SU-DHL-6 (cell line): ENCODE results near the gene MRPS34.

Experiments used
- H2AFZ ChIP-seq: fragments of 200-600 bp; sonication (generic); 2 replicates; pipeline ENCODE4 v1.6.1; 2014; ENCODE audit warnings: low read depth, mild to moderate bottlenecking, moderate library complexity, mixed read lengths, antibody characterized with exemption, low read length; ENCODE audit not compliant: severe bottlenecking
- H3F3A ChIP-seq: fragments of 200-600 bp; shearing (Covaris generic); 2 replicates; pipeline ENCODE4 v1.6.0; 2016; ENCODE audit warnings: antibody characterized with exemption, mild to moderate bottlenecking; ENCODE audit not compliant: insufficient read depth
- H3K27ac ChIP-seq: fragments of 200-600 bp; sonication (generic); 2 replicates; pipeline ENCODE4 v1.5.1; 2016; ENCODE audit warnings: low read depth, mild to moderate bottlenecking, low read length, moderate library complexity, mixed read lengths
- H3K27me3 ChIP-seq: fragments of 200-600 bp; sonication (generic), shearing (Covaris generic); 2 replicates; pipeline ENCODE4 v1.6.0; 2014; ENCODE audit warnings: mild to moderate bottlenecking, low read length
- H3K36me3 ChIP-seq: fragments of 200-600 bp; sonication (generic); 2 replicates; pipeline ENCODE4 v1.6.1; 2014; ENCODE audit warnings: mild to moderate bottlenecking, low read length, mixed read lengths
- H3K4me2 ChIP-seq: fragments of 300-600, 200-600 bp; shearing (Covaris generic), sonication (generic); 2 replicates; pipeline ENCODE4 v1.6.0; 2014; ENCODE audit warnings: low read length, low read depth, mild to moderate bottlenecking; ENCODE audit not compliant: poor library complexity, severe bottlenecking
- H3K4me3 ChIP-seq: fragments of 200-600 bp; sonication (generic); 2 replicates; pipeline ENCODE4 v1.5.1; 2014; ENCODE audit warnings: antibody characterized with exemption, low read length, mild to moderate bottlenecking, mixed read lengths; ENCODE audit not compliant: insufficient read depth, poor library complexity, severe bottlenecking
- H3K79me2 ChIP-seq: fragments of 200-600 bp; sonication (generic); 2 replicates; pipeline ENCODE4 v1.6.1; 2014; ENCODE audit warnings: mild to moderate bottlenecking, low read length, moderate library complexity; ENCODE audit not compliant: insufficient read depth
- H3K9ac ChIP-seq: fragments of 200-600 bp; sonication (generic); 2 replicates; pipeline ENCODE4 v1.7.0; 2014; ENCODE audit warnings: mild to moderate bottlenecking, low read length
- H3K9me2 ChIP-seq: fragments of 200-600 bp; sonication (generic); replicated peaks from 2 replicates; pipeline ENCODE4 v1.6.1; 2014; ENCODE audit warnings: low read length; ENCODE audit not compliant: insufficient read depth
- H3K9me3 ChIP-seq: fragments of 200-600 bp; sonication (generic); 2 replicates; pipeline ENCODE4 v1.6.1; 2014; ENCODE audit warnings: low read length, mixed read lengths; ENCODE audit not compliant: insufficient read depth
- H4K20me1 ChIP-seq: fragments of 200-600 bp; sonication (generic); 2 replicates; pipeline ENCODE4 v1.6.1; 2014; ENCODE audit warnings: low read depth, mild to moderate bottlenecking, antibody characterized with exemption, low read length, moderate library complexity, mixed read lengths
- EZH2phosphoT487 ChIP-seq: fragments of 200-600 bp; sonication (generic), shearing (Covaris generic); conservative IDR thresholded peaks from 2 replicates; pipeline ENCODE4 v1.6.1; 2018; ENCODE audit warnings: mild to moderate bottlenecking, antibody characterized with exemption, low read length, moderate library complexity, mixed read lengths
- TF ChIP-seq, protein P1 (sequence below): fragments of 200-600 bp; sonication (generic); IDR thresholded peaks from one replicate; pipeline ENCODE4 v1.5.1; 2017; ENCODE audit warnings: antibody characterized with exemption, mild to moderate bottlenecking, low read length, moderate library complexity; ENCODE audit not compliant: insufficient read depth, poor library complexity, severe bottlenecking

The MRPS34 gene

DNA sequence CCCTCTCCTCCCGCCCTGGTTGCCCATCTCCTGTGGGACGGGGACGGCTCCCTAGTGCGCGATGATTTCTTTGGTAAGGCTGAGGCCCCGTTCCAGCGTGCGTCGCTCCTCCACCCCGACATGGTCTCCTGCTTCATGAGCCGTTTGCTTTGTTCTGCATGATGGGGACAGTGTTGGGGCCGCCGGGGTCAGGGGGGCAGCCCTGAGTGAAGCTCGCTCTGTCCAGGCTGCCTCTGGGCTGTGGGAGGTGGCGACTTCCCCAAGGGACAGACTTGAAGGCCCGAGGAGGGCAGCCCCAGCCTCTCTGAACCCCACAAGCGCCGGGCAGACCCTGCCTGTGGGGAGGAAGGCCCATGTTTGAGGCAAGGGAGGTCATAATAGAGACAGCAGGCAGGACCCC is 14.0 kb downstream of the MRPS34 start:
- Histone ChIP-seq H3K9me2 (no peaks in the 10 kb centered on the region), H3F3A (no peaks in the 10 kb centered on the region), H4K20me1 (no peaks in the 10 kb centered on the region), H3K79me2 (no peaks in the 10 kb centered on the region), H3K27ac (no peak overlapping the region), H2AFZ (no peak overlapping the region), H3K27me3 (no peaks in the 10 kb centered on the region), H3K4me3 (no peak overlapping the region), H3K9me3 (no peaks in the 10 kb centered on the region), H3K9ac (no peak overlapping the region), H3K36me3 (no peaks in the 10 kb centered on the region), H3K4me2 (no peak overlapping the region)
- TF ChIP-seq, protein P1, sequence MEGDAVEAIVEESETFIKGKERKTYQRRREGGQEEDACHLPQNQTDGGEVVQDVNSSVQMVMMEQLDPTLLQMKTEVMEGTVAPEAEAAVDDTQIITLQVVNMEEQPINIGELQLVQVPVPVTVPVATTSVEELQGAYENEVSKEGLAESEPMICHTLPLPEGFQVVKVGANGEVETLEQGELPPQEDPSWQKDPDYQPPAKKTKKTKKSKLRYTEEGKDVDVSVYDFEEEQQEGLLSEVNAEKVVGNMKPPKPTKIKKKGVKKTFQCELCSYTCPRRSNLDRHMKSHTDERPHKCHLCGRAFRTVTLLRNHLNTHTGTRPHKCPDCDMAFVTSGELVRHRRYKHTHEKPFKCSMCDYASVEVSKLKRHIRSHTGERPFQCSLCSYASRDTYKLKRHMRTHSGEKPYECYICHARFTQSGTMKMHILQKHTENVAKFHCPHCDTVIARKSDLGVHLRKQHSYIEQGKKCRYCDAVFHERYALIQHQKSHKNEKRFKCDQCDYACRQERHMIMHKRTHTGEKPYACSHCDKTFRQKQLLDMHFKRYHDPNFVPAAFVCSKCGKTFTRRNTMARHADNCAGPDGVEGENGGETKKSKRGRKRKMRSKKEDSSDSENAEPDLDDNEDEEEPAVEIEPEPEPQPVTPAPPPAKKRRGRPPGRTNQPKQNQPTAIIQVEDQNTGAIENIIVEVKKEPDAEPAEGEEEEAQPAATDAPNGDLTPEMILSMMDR, result no peak
- no peak for TF ChIP-seq EZH2phosphoT487

DNA sequence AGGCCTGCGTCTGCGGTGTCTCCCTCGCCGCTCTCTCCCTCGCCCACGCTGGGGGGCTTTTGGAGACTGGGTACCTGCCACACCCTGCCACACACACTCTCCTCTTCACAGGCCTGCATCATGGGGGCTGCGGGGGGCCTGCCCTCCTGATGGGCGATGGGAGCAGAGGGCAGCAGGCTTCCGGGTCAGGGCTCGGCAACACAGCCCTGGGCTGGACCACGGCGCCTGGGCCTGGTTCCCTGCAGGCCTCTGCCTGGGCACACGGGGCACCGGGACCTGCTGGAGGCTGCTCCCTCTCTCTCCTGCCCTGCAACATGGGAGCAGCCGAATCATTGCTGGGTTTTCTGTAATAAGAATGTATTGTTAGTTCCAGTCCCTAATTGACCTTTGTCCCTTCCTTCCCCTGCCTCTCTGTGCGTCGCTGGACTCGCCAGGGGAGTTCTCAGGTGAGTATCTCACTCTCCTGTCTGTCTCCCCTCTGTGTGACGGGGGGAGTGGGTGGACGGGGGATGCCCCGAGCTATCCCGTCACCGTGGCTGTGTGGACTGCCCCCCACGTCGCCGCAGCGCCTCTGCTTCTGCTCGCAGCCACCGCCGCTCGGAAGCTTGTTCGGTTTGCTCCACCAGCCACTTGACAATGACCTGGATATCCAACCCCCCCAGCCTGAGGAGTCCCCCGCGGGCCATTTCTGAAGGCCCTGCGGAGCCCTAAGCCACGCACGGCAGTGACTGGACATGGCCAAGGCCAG is 15.0 kb downstream of the MRPS34 start:
- no peaks in the 10 kb centered on the region for H4K20me1 ChIP-seq
- H3K9me2 ChIP-seq, result no peaks in the 10 kb centered on the region
- H3F3A ChIP-seq, result no peaks in the 10 kb centered on the region
- no peak overlapping the region for H3K4me2 ChIP-seq
- no peaks in the 10 kb centered on the region for H3K36me3 ChIP-seq
- H3K79me2 ChIP-seq, result no peaks in the 10 kb centered on the region
- H3K27me3 ChIP-seq, result no peaks in the 10 kb centered on the region
- H3K4me3 ChIP-seq, result no peak overlapping the region
- H2AFZ ChIP-seq, result no peak overlapping the region
- TF ChIP-seq EZH2phosphoT487, result no peak
- TF ChIP-seq, protein P1, result no peak
- no peaks in the 10 kb centered on the region for H3K9me3 ChIP-seq
- H3K27ac ChIP-seq, result no peak overlapping the region
- no peak overlapping the region for H3K9ac ChIP-seq

DNA sequence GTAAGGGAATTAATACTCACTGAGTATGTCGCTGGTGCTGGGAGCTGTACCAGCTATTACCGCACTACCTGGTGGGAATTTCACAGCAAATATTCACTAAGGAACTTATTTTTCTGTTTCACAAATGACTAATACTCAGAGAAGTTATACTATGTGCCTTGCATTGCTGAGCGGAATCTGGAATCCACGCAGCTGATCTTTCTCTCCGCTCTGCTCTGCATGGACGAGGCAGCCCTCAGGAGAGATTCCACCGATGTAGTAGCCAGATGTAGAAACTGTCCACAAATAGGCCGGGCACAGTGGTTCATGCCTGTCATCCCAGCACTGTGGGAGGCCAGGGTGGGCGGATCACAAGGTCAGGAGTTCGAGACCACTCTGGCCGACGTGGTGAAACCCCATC is 18.7 kb downstream of the MRPS34 start:
- H3K36me3 ChIP-seq, result no peaks in the 10 kb centered on the region
- H3F3A ChIP-seq, result no peaks in the 10 kb centered on the region
- no peaks in the 10 kb centered on the region for H3K9me2 ChIP-seq
- TF ChIP-seq, protein P1, result no peak
- no peak for TF ChIP-seq EZH2phosphoT487
- H3K4me3 ChIP-seq, result no peak overlapping the region
- no peak overlapping the region for H3K4me2 ChIP-seq
- H3K27ac ChIP-seq, result no peak overlapping the region
- H3K79me2 ChIP-seq, result no peaks in the 10 kb centered on the region
- H4K20me1 ChIP-seq, result no peaks in the 10 kb centered on the region
- H3K27me3 ChIP-seq, result no peaks in the 10 kb centered on the region
- H3K9me3 ChIP-seq, result no peaks in the 10 kb centered on the region
- no peak overlapping the region for H3K9ac ChIP-seq
- H2AFZ ChIP-seq, result no peak overlapping the region
